HG02642 (cell line): ENCODE measurements around the gene MOSPD3.
"Not testable (repeated sequence)": the region's sequence is repeated elsewhere in the genome, so short reads cannot be mapped to it uniquely, and the experiment has no call there.

Experiments
- ATAC-seq: cut with Tn5 transposase; IDR thresholded peaks from one replicate; pipeline ENCODE4 v1.9.1; 2021; ENCODE audit warnings: mild to moderate bottlenecking; ENCODE audit not compliant: unreplicated experiment, poor library complexity

The MOSPD3 gene

GRCh38 chr7:100654908-100655831, 42.8 kb downstream of the MOSPD3 start:
- ATAC-seq: no peak

DNA sequence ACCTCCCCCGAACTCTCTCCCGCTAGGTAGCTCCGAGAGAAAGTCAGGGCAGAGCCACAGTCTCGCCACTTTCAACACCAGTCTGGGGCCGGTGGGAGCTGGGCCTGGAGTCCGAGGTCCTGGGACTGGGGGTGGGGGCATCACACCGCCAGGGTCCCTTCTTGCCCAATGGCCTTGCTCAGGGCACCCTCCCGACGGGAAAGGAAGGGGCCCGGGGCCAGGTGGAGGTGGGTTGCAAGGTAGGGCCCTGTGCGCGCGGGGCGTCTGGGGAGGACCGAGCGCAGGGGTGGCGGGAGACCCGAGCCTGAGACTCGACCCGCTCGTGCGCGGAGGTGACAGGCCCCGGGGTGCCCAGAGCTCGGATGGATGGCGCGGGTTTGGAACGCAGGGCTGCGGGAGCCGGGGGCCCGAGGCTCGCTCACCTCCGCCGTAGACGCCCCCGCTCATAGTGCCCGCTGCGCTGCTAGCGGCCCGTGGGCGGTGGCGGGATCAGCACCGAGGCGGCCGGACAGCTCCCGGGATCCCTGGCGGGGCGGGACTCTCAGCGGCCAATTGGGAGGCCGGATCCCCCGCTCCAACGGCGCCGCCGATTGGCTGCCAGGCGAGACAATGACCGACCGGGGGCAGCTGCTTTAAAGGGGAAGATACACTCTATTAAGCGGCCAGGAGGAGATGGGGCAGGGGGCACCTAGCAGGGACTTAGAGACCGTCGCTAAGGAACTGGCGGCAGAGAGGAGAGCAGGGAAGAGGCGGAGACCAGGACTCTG, 43.8 kb downstream of the MOSPD3 start, which contains the start of gene ACTL6B:
TSS of gene ACTL6B (minus strand) at position 541 of the 767 bp plus-strand sequence. CDS start at position 447, 94 bp downstream.
- no peak for ATAC-seq

- not testable (repeated sequence) for ATAC-seq
Observed at GRCh38 chr7:100662194-100662776, 49.9 kb downstream of the MOSPD3 start.
